Occipital lobe (tissue), 2 donors: ENCODE data around the gene SCGN. TPM values are rescaled to one million over a fixed set of nuclear protein-coding genes. Genes with fewer than 3 reads are reported as not detected.

Source experiments
- DNase-seq: peaks from one replicate; lab custom pipeline; 2025; lab: John Stamatoyannopoulos, UW
- total RNA-seq: library from RNA; depleted of rRNA; stranded (reverse); fragments of >200 nt; gene quantifications from one replicate; pipeline ENCODE4 v1.2.3, GENCODE V29; 2014

Gene SCGN
- total RNA-seq, 1 donor from 2014 or later, result 14.3 TPM

DNA sequence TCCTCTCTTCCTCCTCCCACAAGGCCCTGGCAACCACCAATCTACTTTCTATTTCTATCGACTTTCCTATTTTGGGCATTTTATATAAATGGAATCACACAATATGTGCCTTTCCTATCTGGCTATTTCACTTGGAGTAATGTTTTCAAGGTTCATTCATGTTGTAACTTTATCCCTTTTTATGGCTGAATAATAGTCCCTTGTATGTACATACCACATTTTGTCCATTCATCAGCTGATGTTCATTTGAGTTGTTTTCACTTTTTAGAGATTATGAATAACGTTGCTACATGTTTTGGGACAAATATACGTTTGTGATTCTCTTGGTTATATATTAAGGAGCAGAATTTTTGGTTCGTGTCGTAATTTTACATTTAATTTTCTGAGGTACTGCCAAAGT, 33.9 kb downstream of the SCGN start:
- DNase-seq, result no peak

DNA sequence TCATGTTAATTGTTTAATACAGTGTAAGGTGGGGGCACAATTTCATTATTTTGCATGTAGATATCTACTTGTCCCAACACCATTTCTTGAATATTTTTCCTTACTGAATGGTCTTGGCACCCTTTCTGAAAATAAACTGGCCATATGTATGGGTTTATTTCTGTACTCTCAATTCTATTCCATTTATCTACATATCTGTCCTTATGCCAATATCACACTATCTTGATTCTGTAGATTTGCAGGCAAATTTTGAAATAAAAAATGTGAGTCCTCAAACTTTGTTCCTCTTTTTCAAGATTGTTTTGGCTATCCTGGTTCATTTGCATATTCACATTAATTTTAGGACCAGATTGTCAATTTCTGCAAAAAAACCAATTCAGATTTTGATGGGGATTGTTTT, 34.8 kb downstream of the SCGN start:
- DNase-seq, result no peak

DNA sequence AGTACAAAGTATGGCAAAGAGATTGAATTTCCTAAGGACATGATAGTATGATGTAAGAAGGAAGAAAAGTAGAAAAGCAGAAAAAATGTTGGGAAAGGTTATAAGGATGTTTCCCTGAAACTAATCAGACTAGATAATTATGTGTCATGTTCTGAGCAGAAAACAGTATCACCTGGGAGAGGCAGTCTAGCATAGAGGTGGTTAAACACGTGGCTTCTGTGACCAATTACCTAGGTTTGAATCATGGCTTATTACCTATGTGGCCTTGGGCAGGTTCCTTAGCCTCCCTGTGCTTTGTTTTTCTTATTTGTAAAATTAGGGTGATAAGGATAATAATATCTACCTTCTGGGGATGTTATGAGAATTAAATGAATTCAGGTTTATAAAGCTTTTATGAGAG, 38.0 kb downstream of the SCGN start:
- no peak for DNase-seq

DNA sequence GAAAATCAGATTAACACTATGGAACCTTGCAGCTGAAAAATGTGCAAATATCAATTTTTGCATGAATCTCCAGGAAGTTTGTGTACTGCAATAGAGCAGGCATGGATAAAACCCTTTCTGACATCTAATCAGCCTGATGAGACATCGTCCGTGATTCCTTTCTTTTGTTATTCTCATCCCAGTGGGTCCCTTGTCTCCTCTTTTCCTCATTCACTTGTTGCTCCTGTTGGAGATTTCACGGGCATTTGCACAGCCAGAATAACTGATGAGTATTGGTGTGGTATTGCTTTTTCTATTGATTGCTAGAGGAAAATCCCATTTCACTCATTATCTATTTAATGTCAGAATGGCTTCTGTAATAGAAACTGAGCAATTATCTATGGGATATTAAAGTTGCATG, 39.9 kb downstream of the SCGN start:
- no peak for DNase-seq

DNA sequence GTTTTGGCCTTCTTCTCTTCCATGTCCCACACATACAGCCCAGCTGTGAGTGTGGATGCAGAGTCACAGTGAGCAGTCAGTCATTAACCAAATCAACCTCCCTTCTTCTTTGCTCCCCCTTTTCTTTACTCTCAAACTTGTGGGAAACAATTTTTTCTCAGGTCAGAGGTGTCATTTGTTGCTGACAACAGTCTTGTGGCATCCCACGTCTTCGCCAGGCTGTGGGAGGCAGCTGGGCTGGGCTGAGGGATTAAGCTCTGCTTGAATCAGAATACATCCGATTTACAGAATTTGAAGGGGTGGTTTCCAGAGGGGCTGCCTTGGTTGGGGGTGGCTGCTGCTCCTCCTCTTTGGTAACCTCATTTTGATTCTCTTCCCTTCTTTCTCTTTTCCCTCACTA, 40.5 kb downstream of the SCGN start:
- DNase-seq, result no peak

DNA sequence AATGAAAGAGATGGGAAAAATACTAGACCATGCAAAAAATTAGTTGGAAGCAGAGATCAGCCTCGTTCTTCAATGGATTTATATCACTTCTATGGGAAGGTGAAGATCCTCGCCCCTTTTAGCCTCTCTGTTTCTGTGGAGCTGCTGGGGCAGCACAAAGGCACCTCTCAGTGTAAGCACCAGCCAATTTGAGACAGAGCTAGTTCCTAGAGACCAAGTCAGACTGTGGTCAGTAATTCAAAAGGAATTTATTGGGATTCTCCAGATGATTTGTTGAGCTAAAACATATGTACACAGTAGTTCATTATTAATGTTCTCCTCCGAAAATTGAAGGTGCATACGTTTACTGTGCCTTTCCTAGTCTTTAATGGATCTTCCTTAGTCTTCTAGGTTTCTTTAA, 42.4 kb downstream of the SCGN start:
- no peak for DNase-seq

DNA sequence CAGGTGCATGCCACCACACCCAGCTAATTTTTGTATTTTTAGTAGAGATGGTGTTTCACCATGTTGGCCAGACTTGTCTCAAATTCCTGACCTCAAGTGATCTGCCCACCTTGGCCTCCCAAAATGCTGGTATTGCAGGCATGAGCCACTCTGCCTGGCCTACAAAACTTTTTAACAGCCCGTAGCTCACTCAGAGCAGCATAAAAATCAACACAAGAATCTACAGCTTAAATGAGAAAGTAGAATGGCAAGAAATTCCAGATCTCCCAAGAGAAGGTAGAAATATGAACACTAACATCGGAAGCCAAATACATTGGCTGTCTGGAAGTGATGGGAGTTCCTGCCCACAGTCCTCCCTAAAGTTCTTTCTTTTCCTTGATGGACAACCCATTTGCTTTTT, 43.7 kb downstream of the SCGN start:
- DNase-seq, result no peak

DNA sequence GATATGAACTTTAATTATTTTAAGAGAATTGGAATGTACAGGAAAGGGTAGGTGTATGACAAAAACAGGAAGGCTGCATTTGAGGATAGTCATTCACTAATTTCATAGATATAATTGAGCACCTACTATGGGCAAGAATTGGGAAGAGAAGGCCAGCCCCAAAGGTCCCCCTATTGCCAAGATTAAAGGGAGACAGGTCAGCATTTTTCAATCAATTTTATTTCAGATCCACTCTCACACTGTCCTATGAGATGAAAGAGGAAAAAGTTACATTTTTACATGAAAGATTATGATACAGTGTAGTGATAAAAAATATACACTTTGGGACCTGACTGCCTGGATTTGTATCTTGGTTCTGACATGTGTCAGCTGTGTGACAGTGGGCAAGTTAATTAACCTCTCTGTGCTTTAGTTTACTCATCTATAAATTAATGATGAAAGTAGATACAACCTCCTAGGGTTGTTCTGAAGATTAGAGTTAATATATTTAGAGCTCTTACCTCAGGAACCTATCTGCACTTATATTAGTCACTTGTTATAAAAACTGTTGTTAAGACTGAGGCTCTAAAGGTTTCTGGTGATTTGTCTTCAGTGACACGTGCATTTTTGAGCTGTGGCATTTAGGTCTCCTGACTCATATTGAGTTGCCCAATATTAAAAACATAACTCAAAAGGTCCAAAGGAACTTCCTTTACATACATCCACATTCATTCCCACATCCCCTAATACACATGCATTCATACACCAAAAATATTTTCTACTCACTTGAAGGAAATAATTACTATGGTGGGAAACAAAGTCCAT, 45.7 kb downstream of the SCGN start:
- DNase-seq, result no peak

DNA sequence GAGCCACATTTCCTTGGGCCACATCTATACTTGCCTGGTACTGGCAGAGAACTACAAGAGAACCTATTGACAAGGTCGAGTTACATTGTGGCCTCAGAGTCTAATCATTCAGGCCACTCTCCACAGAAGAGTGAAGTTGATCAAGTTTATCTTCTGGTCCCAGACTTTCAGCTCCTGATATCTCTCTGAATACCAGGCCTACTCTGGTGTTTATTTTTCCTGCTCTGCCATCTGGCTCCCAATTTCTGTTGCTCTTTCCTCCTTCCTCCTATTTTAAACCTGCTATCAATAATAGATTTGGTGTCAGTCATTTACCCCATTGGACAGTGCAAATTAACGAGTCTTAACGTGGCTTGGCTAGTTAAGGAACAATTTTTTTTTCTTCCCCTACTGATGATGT, 46.6 kb downstream of the SCGN start:
- no peak for DNase-seq

DNA sequence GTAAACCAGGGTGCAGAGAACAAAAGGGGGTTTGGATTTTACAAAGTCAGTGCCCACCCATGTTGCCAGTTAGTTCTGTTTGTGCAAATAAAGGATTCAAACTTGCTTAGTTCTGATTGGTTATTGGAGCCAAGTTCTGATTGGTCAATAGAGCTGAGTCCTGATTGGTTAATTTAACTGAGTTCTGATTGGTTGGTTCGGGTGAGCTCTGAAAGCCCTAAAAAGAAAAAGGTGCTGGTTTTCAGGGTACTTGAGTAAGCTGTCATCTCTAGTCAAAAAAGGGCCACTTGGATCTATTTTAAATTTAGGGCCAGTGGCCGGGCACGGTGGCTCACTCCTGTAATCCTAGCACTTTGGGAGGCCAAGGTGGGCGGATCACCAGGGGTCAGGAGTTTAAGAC, 47.6 kb downstream of the SCGN start:
- DNase-seq, result no peak

DNA sequence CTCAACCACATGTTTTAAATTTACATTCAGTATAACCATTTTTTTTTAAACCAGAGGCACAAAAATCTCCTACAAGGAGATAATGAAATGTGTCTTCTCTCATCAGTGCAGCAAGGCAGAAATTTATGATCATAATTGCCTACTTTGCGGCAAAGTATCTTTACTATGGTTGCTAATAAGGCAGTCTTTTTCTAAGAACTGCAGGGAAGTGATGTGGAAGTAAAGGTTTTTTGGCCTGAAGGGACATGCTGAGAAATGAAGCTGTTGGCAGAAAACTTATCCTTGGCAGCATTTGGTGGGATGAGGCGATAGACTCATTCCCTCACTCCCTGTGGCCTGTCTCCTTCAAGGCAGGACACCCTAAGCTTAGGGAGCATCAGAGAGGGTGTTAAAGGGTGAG, 48.7 kb downstream of the SCGN start:
- DNase-seq, result no peak

DNA sequence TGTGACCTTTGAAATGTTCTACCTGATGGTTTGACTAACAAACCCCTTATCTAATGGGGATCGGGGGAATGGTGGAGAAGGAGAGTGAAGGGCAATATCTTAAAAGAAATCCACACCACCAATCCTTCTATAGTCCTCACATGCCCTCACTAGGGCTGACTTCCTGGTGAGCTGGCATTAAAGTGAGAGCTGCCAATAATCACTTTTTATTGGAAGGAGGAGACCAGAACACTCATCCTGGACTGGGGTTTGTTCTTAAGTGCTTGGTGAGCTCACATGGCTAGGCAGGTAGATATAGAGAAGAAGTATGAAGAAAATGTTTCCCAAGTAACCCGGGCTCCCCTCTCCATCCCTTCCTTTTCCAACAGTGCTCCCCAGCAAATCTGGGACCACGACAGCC, 49.8 kb downstream of the SCGN start:
- no peak for DNase-seq

DNA sequence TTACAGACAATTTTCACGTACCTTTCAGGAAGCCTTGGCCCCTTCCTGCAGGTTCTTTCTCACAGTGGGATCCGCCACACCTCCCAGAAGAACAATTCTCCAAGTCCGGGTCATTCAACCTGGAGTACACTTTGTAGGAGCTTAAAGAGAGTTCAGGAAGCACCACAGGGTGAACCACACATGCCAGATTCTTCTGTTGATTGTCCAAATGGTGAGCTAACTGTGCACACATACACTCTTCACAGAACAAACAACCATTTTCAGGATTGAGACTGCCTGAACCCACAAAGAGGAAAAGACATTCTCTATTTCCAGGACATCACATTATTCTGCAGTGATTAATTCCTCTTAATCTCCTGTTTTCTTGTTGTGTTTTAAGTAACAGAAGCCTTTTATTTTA, 51.0 kb downstream of the SCGN start:
- no peak for DNase-seq

DNA sequence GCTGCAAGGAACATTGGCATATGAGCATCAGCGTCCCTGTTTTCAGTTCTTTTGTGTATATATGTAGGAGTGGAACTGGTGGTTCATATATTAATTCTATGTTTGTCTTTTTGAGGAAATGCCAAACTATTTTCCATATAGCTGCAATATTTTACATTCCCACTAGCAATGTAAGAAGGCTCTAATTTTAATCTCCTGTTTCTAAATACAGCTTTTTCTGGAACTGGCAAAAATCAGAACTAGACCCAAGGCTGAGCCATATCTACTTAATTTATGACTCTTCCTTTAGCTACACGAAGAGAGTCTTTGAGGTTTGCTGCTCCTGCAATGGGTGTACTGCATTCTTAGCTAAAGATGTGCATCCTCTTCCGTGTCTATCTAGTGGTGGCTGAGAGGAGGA, 52.0 kb downstream of the SCGN start:
- DNase-seq, result no peak

DNA sequence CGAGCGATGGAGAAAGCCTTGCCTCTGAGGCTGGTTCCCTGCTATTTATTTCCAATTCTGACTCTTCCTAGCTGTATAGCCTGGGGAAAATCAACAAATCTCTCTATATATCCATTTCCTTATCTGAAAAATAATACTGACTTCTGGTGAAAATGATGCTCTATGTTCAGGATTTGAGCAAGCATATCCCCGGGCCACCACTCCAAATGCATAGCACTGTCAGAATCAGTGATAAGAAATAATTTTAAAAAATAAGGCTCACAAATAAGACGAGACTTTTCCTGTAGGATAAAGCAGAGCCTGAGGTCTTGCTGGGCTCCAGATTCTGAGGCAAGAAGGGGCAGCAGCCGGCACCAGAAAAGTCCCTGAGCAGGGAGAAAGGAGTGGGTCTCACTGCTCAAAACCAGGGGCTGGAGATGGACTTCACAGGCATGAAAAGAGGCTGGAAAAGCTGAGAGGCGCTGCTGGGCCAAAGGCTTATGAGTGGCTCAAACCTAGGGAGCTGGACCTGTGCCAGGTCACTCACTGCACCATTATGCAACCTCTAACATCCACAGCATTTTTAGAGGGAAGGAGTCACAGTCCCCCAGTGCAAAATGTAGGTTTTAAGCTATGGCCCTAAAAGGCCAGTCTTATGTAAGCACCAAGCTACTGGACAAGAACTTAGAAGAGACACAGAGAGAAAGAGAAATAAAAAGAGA, 54.4 kb downstream of the SCGN start:
- DNase-seq, result no peak

DNA sequence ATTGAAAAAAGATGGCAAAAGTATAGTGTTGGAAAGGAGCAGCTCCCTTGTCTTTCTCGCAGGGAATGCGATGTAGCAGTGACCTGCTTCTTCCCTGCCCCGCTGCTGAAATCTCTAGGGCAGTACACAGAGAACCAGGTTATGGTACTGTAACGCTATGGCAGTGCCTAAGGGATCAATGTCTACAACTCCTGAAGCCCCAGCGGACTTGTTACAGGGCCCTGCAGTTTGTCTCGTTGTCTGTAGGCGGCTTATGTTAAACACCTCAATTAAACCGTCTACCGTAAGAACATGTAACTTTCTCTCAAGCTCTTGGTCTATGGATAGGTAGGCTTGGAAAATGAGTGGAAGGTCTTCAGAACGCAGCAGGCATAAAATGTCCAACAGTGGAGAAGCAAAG, 57.7 kb downstream of the SCGN start:
- no peak for DNase-seq

DNA sequence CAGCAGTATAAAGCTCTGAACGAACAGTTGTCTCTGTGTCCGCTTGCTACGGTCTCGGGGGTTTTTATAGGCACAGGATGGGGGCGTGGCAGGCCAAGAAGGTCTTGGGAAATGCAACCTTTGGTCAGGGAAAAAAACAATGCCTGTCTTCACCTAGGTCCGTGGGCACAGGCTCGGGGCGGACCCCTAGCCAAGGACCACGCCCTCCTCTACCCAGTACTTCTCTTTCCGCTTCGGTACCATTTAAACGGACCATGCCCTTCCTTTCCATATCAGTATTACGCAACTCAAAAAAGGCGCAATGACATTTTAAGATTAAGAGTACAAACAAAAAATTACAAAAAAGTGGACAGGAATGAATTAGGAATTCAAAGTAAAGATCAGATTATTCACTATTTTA, 58.3 kb downstream of the SCGN start:
- no peak for DNase-seq

DNA sequence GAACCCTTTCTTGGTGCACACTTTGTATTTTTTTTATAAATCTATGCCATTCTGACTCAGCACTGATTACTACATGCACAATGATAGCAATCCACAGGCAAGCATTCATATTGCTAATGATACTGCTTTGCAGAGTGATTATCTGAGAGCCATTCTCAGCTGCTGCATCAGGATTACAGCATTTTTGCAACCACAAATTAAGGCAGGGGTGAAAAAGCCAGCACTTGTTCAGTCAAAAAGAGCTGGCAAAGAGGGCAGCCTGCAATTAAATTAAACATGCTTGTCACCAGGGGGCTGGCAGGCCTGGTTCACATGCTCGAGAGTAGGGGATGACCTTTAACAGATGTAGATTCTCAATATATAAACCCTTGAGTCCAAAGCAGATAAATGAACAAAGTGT, 61.8 kb downstream of the SCGN start:
- DNase-seq, result no peak

DNA sequence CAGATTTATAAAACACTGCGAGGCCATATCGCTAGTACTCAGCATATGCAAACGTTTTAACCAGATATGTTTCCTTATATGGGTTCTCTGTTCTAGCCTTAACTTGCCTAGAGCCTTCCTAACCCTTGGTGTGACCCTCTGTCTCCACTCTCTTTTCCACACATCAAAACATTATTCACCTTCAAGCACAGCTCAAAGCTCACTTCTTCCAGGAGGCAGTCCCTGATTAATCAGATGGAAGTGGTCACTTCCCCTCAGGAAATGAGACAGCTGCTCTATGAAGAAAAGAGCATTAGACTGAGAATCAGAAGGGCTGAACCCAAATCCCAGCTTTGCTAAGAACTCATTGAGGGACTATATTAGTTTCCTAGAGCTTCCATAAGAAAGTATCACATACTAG, 62.8 kb downstream of the SCGN start:
- no peak for DNase-seq

DNA sequence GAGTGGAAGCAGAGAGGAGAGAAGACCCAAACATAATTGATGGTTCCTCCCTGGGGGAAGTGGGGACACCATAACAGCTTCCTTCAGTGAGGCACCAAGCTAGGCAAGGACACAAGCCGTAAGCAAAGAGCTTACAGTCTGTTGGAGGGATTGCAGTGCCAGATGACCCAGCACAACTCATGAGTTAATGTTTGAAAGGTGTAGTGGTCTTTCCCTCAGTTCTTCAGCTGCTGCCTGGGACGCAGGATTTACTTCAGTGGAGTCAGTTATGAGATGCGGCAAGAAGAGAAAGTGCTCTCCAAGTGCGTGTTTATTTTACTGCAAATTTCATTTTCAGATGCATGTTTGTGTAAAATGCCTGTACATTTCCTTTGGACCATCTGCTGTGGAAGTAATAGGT, 63.8 kb downstream of the SCGN start:
- no peak for DNase-seq

DNA sequence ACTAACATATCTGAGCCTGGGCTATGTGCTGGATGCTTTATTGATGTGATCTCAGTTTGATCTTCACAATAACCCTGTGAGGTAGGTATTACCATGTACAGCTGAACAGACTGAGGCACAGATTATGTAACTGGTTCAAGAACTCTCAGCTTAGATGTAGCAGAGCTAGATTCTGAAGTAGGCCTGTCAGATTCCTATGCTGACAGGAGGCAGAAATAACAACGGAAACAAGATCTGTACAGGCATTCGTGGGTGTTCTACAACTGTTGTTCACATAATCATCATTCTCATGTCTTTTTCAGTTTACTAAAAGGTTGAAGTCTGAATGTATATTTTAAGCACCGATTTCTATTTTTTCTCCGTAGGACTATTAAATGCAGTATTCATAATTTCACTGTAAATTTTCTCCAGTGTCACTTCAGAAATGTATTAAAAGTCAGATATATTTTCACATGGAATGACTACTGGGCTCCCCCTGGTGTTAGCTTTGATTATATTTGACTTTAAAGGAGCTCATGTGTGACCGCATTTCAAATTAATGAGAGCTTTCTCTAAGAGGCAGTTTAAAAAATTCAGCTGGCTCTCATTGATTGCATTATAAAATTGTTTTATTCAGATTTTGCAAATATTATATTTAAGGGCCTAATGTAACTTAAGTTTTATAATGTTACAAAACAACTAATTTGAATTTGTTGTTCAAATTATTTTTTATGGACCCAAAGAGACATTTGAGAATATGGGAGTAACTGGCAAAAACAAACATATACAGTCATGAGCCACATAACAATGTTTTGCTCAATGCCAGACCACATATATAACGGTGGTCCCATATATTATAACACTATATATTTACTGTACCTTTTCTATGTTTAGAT, 66.1 kb downstream of the SCGN start:
- DNase-seq, result no peak

DNA sequence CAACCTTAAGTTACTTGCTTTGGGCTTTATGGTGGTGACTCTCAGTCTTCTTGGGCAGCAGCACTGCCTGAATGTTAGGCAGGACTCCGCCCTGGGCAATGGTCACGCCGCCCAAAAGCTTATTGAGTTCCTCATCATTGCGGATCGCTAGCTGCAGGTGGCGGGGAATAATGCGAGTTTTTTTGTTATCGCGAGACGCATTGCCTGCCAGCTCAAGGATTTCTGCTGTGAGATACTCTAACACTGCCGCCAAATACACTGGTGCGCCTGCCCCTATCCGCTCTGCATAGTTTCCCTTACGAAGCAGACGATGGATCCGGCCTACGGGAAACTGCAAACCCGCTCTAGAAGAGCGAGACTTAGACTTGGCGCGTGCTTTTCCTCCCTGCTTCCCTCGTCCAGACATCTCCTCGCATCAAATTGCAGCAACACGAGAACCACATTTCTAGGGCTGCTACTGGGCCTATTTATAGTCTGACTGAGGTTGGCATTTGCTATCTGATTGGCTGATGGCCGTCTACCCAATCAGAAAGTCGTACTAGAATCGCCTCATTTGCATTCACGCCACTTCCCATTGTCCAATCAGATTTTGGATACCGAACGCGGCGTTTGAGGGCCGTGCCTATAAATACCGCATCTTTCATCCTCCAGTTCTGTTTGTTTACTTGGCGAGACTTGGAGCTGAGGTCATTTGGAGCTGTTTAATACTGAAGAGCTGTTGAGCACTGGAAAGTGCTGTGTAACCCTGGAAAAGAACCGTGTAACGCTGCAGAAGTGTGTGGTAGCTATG, 74.3 kb downstream of the SCGN start:
- DNase-seq, result no peak
